SK-N-SH (cell line): ENCODE data around the gene GTF2A1L.

ENCODE experiments used
- GABPA ChIP-seq: IDR thresholded peaks from 2 replicates; pipeline ENCODE4 v1.4.0; 2012; ENCODE audit warnings: low read depth, mild to moderate bottlenecking
- GATA2 ChIP-seq: sonication (generic); formaldehyde crosslinking; IDR thresholded peaks from 2 replicates; pipeline ENCODE4 v1.5.0; 2020; ENCODE audit warnings: mild to moderate bottlenecking, missing genetic modification reagents
- MEF2A ChIP-seq: IDR thresholded peaks from 2 replicates; pipeline ENCODE4 v1.4.0; 2012; ENCODE audit warnings: low read depth, borderline replicate concordance
- POLR2AphosphoS5 ChIP-seq: IDR thresholded peaks from 2 replicates; pipeline ENCODE4 v1.6.1; 2012; ENCODE audit warnings: low read depth, low read length
- SMC3 ChIP-seq: IDR thresholded peaks from 2 replicates; pipeline ENCODE4 v1.6.1; 2012; ENCODE audit warnings: low read depth, low read length, improper control_type of control experiment
- TF ChIP-seq, protein P1 (sequence below): fragments of 200-600 bp; sonication (generic); IDR thresholded peaks from 2 replicates; pipeline ENCODE4 v1.6.1; 2017; ENCODE audit warnings: antibody characterized with exemption, mild to moderate bottlenecking, moderate library complexity
- TF ChIP-seq, protein P2 (sequence below): IDR thresholded peaks from 2 replicates; pipeline ENCODE4 v1.6.1; 2012; ENCODE audit warnings: mild to moderate bottlenecking, low read depth, low read length, moderate library complexity

DNA sequence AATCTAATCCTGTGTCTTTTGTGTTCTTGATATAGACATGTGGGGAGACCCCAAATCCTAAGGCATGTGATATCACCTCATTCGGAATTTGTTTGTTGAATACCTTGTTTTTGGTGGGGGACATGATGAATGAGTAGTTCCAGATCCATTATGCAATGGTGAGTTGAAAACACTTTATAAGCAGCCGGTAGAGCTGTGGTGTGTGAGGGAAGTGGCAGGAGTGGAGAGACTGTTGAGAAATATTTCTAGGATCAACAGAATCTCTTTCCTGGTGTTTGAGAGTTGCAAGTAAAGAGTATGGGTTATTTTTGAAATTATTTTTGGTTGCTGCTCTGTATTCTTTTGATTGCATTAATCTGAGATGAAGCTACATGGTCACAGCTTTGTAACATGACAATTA is 103.5 kb downstream of the GTF2A1L start:
- no peak for TF ChIP-seq POLR2AphosphoS5
- TF ChIP-seq SMC3: no peak
- TF ChIP-seq, protein P1, sequence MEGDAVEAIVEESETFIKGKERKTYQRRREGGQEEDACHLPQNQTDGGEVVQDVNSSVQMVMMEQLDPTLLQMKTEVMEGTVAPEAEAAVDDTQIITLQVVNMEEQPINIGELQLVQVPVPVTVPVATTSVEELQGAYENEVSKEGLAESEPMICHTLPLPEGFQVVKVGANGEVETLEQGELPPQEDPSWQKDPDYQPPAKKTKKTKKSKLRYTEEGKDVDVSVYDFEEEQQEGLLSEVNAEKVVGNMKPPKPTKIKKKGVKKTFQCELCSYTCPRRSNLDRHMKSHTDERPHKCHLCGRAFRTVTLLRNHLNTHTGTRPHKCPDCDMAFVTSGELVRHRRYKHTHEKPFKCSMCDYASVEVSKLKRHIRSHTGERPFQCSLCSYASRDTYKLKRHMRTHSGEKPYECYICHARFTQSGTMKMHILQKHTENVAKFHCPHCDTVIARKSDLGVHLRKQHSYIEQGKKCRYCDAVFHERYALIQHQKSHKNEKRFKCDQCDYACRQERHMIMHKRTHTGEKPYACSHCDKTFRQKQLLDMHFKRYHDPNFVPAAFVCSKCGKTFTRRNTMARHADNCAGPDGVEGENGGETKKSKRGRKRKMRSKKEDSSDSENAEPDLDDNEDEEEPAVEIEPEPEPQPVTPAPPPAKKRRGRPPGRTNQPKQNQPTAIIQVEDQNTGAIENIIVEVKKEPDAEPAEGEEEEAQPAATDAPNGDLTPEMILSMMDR: no peak
- no peak for TF ChIP-seq MEF2A
- TF ChIP-seq, protein P2, sequence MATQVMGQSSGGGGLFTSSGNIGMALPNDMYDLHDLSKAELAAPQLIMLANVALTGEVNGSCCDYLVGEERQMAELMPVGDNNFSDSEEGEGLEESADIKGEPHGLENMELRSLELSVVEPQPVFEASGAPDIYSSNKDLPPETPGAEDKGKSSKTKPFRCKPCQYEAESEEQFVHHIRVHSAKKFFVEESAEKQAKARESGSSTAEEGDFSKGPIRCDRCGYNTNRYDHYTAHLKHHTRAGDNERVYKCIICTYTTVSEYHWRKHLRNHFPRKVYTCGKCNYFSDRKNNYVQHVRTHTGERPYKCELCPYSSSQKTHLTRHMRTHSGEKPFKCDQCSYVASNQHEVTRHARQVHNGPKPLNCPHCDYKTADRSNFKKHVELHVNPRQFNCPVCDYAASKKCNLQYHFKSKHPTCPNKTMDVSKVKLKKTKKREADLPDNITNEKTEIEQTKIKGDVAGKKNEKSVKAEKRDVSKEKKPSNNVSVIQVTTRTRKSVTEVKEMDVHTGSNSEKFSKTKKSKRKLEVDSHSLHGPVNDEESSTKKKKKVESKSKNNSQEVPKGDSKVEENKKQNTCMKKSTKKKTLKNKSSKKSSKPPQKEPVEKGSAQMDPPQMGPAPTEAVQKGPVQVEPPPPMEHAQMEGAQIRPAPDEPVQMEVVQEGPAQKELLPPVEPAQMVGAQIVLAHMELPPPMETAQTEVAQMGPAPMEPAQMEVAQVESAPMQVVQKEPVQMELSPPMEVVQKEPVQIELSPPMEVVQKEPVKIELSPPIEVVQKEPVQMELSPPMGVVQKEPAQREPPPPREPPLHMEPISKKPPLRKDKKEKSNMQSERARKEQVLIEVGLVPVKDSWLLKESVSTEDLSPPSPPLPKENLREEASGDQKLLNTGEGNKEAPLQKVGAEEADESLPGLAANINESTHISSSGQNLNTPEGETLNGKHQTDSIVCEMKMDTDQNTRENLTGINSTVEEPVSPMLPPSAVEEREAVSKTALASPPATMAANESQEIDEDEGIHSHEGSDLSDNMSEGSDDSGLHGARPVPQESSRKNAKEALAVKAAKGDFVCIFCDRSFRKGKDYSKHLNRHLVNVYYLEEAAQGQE: no peak
- TF ChIP-seq GABPA: no peak
- TF ChIP-seq GATA2 (CRISPR knock-in tag): no peak
